ENCODE measurements around the gene LMX1B.

DNA sequence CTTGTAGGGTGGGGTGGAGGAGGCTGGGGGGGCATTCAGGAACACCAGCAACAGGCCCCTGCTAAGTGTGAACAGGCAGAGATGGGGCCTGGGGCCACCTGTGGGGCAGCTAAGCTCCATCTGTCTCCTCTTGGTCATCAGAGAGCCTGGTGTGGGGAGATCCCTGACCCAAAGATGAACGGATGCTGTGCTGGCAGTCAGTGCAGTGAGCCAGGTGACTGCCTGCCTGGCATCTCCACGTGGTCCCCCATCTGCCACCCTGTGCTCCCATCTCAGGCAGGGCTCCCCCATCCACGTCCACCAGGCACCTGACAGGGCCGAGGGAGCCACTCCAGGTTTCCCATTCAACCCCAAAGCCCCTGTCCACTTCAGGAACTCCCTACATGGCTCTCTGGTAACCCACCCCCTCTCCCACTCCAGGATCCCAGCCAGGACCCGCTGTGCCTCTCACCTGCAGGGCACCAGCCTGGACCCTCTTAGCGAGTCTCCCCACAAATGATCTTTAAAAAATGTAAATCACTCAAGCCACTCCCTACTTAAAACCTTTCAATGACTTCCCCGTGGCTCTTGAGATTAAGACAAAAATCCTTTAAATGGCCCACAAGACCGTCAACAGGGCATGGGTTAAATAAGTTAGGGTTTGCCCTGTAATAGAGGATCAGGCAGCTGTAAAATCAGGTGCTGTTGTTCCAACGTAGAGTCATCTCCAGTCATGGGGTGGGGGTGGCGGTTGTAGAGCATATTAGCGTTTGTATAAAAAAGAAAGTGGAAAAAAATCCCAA lies 60.8 kb downstream of the LMX1B start:
- TF ChIP-seq, protein P1, sequence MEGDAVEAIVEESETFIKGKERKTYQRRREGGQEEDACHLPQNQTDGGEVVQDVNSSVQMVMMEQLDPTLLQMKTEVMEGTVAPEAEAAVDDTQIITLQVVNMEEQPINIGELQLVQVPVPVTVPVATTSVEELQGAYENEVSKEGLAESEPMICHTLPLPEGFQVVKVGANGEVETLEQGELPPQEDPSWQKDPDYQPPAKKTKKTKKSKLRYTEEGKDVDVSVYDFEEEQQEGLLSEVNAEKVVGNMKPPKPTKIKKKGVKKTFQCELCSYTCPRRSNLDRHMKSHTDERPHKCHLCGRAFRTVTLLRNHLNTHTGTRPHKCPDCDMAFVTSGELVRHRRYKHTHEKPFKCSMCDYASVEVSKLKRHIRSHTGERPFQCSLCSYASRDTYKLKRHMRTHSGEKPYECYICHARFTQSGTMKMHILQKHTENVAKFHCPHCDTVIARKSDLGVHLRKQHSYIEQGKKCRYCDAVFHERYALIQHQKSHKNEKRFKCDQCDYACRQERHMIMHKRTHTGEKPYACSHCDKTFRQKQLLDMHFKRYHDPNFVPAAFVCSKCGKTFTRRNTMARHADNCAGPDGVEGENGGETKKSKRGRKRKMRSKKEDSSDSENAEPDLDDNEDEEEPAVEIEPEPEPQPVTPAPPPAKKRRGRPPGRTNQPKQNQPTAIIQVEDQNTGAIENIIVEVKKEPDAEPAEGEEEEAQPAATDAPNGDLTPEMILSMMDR (tag by site-specific recombination; IDR thresholded peaks at IDR 0.05) = no peak
- TF ChIP-seq ZNF76 (tag by site-specific recombination; IDR thresholded peaks at IDR 0.05; ENCODE audit: borderline replicate concordance, low read depth) (no peak), HOXD13 (CRISPR knock-in tag; IDR thresholded peaks at IDR 0.05; ENCODE audit: borderline replicate concordance) (no peak), ZBTB7A (tag by site-specific recombination; IDR thresholded peaks at IDR 0.05; ENCODE audit: low read depth) (no peak), KLF10 (tag by site-specific recombination; IDR thresholded peaks at IDR 0.05) (no peak), SP7 (tag by site-specific recombination; IDR thresholded peaks at IDR 0.05) (no peak), ZNF404 (tag by site-specific recombination; IDR thresholded peaks at IDR 0.05) (no peak), ZNF302 (tag by site-specific recombination; IDR thresholded peaks at IDR 0.05; ENCODE audit: low read depth) (no peak)
- TF ChIP-seq, protein P2, sequence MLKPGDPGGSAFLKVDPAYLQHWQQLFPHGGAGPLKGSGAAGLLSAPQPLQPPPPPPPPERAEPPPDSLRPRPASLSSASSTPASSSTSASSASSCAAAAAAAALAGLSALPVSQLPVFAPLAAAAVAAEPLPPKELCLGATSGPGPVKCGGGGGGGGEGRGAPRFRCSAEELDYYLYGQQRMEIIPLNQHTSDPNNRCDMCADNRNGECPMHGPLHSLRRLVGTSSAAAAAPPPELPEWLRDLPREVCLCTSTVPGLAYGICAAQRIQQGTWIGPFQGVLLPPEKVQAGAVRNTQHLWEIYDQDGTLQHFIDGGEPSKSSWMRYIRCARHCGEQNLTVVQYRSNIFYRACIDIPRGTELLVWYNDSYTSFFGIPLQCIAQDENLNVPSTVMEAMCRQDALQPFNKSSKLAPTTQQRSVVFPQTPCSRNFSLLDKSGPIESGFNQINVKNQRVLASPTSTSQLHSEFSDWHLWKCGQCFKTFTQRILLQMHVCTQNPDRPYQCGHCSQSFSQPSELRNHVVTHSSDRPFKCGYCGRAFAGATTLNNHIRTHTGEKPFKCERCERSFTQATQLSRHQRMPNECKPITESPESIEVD (tag by site-specific recombination; IDR thresholded peaks at IDR 0.05) = no peak
- TF ChIP-seq, protein P3, sequence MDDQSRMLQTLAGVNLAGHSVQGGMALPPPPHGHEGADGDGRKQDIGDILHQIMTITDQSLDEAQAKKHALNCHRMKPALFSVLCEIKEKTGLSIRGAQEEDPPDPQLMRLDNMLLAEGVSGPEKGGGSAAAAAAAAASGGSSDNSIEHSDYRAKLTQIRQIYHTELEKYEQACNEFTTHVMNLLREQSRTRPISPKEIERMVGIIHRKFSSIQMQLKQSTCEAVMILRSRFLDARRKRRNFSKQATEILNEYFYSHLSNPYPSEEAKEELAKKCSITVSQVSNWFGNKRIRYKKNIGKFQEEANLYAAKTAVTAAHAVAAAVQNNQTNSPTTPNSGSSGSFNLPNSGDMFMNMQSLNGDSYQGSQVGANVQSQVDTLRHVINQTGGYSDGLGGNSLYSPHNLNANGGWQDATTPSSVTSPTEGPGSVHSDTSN (CRISPR knock-in tag; IDR thresholded peaks at IDR 0.05) = no peak
- TF ChIP-seq, protein P4, sequence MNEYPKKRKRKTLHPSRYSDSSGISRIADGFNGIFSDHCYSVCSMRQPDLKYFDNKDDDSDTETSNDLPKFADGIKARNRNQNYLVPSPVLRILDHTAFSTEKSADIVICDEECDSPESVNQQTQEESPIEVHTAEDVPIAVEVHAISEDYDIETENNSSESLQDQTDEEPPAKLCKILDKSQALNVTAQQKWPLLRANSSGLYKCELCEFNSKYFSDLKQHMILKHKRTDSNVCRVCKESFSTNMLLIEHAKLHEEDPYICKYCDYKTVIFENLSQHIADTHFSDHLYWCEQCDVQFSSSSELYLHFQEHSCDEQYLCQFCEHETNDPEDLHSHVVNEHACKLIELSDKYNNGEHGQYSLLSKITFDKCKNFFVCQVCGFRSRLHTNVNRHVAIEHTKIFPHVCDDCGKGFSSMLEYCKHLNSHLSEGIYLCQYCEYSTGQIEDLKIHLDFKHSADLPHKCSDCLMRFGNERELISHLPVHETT (tag by site-specific recombination; IDR thresholded peaks at IDR 0.05) = no peak
- TF ChIP-seq, protein P5, sequence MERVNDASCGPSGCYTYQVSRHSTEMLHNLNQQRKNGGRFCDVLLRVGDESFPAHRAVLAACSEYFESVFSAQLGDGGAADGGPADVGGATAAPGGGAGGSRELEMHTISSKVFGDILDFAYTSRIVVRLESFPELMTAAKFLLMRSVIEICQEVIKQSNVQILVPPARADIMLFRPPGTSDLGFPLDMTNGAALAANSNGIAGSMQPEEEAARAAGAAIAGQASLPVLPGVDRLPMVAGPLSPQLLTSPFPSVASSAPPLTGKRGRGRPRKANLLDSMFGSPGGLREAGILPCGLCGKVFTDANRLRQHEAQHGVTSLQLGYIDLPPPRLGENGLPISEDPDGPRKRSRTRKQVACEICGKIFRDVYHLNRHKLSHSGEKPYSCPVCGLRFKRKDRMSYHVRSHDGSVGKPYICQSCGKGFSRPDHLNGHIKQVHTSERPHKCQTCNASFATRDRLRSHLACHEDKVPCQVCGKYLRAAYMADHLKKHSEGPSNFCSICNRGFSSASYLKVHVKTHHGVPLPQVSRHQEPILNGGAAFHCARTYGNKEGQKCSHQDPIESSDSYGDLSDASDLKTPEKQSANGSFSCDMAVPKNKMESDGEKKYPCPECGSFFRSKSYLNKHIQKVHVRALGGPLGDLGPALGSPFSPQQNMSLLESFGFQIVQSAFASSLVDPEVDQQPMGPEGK (tag by site-specific recombination; IDR thresholded peaks at IDR 0.05) = no peak

Data from HEK293 (cell line).